M059J (cell line): ENCODE data around the gene NAPSA. TPM values are rescaled to one million over a fixed set of nuclear protein-coding genes. Genes with fewer than 3 reads are reported as not detected.
"Not testable (repeated sequence)": the region's sequence is repeated elsewhere in the genome, so short reads cannot be mapped to it uniquely, and the experiment has no call there.

Source experiments
- DNase-seq: peaks from one replicate; pipeline ENCODE4 v3.0.0-alpha.2; 2012; ENCODE audit warnings: low read depth
- total RNA-seq: library from RNA; depleted of rRNA; stranded (reverse); fragments of >200 nt; shearing (Covaris generic); gene quantifications from 2 replicates; pipeline ENCODE4 v1.2.3, GENCODE V29; 2014; rRNA removed

NAPSA gene
- total RNA-seq: 0.12 and 0.15 TPM in 2 replicates

- DNase-seq: no peak
Observed at GRCh38 chr19:50365434-50366306, at the start of gene NAPSA. Gene NAPSA, minus strand, starts transcription at chr19:50365639. Its CDS starts 18 bp downstream, at chr19:50365621.

- DNase-seq: no peak
Observed at GRCh38 chr19:50413531-50413930, 48.1 kb upstream of the NAPSA start.

GRCh38 chr19:50413096-50413495 is 47.7 kb upstream of the NAPSA start:
- no peak for DNase-seq

GRCh38 chr19:50412419-50412818 is 47.0 kb upstream of the NAPSA start:
- no peak for DNase-seq

GRCh38 chr19:50410109-50410508 is 44.7 kb upstream of the NAPSA start:
- DNase-seq: no peak

GRCh38 chr19:50409347-50409746 is 43.9 kb upstream of the NAPSA start:
- DNase-seq: no peak

- no peak for DNase-seq
Observed at GRCh38 chr19:50406829-50407228, 41.4 kb upstream of the NAPSA start.

- no peak for DNase-seq
Observed at GRCh38 chr19:50406156-50406820, 40.8 kb upstream of the NAPSA start.

- DNase-seq: no peak
Observed at GRCh38 chr19:50402544-50403301, 37.3 kb upstream of the NAPSA start.

GRCh38 chr19:50401605-50402450 is 36.4 kb upstream of the NAPSA start:
- DNase-seq: no peak

GRCh38 chr19:50399368-50399745 is 33.9 kb upstream of the NAPSA start:
- no peak for DNase-seq

GRCh38 chr19:50398675-50399367 is 33.4 kb upstream of the NAPSA start:
- no peak for DNase-seq

GRCh38 chr19:50394017-50394416 is 28.6 kb upstream of the NAPSA start:
- DNase-seq: no peak

- no peak for DNase-seq
Observed at GRCh38 chr19:50393589-50393988, 28.1 kb upstream of the NAPSA start.

- DNase-seq: no peak
Observed at GRCh38 chr19:50392759-50393158, 27.3 kb upstream of the NAPSA start.

- not testable (repeated sequence) for DNase-seq
Observed at GRCh38 chr19:50390952-50391351, 25.5 kb upstream of the NAPSA start.

- not testable (repeated sequence) for DNase-seq
Observed at GRCh38 chr19:50390295-50390694, 24.9 kb upstream of the NAPSA start.

- no peak for DNase-seq
Observed at GRCh38 chr19:50387868-50388245, 22.4 kb upstream of the NAPSA start.

GRCh38 chr19:50387176-50387867 is 21.9 kb upstream of the NAPSA start:
- DNase-seq: no peak
